HepG2 (cell line): ENCODE results near the gene NKD1. TPM values are rescaled to one million over a fixed set of nuclear protein-coding genes. Genes with fewer than 3 reads are reported as not detected.
A peak's percentile ranks its signal among the peaks of the same experiment; 100 is the strongest.

Experiments used
- EZH2 ChIP-seq: conservative IDR thresholded peaks from 2 replicates; pipeline ENCODE4 v1.6.1; 2012; ENCODE audit warnings: mild to moderate bottlenecking, low read depth, low read length, moderate library complexity
- FOXP1 ChIP-seq, 2 experiments: fragments of 450-650 bp in 1 of 2; IDR thresholded peaks; 2 replicates each; pipeline ENCODE4 v1.6.1; 2017 to 2018; ENCODE audit warnings: antibody characterized with exemption in 1 of 2
- NR1H2 ChIP-seq: sonication (generic); formaldehyde crosslinking; IDR thresholded peaks from 2 replicates; pipeline ENCODE4 v1.8.1; 2022; ENCODE audit warnings: low read depth, missing genetic modification reagents, borderline replicate concordance
- REL ChIP-seq: sonication (generic); formaldehyde crosslinking; conservative IDR thresholded peaks from 2 replicates; pipeline ENCODE4 v1.8.0; 2022; ENCODE audit warnings: mild to moderate bottlenecking, missing genetic modification reagents, moderate library complexity
- TAF1 ChIP-seq: sonication (generic); formaldehyde crosslinking; IDR thresholded peaks from 2 replicates; pipeline ENCODE4 v1.4.0; 2020; ENCODE audit warnings: missing genetic modification reagents
- ZBTB1 ChIP-seq: sonication (generic); formaldehyde crosslinking; IDR thresholded peaks from 2 replicates; pipeline ENCODE4 v1.4.0; 2020; ENCODE audit warnings: missing genetic modification reagents, borderline replicate concordance
- ZFX ChIP-seq: sonication (generic); formaldehyde crosslinking; IDR thresholded peaks from 2 replicates; pipeline ENCODE4 v1.4.0; 2020; ENCODE audit warnings: mild to moderate bottlenecking, low read depth, missing genetic modification reagents, moderate library complexity
- ZNF20 ChIP-seq: sonication (generic); formaldehyde crosslinking; IDR thresholded peaks from 2 replicates; pipeline ENCODE4 v1.4.0; 2020; ENCODE audit warnings: mild to moderate bottlenecking, moderate library complexity, missing genetic modification reagents
- ZNF772 ChIP-seq: sonication (generic); formaldehyde crosslinking; IDR thresholded peaks from 2 replicates; pipeline ENCODE4 v1.5.0; 2020; ENCODE audit warnings: mild to moderate bottlenecking, missing genetic modification reagents
- polyA plus RNA-seq, 8 experiments: library from polyadenylated mRNA; depleted of rRNA in 3 of 8; stranded (reverse) in 7 of 8; unstranded in 1 of 8; fragments of >200 nt; fragmentation: Illumina TruSeq in 4 of 8; extraction: Trizol in 4 of 8; gene quantifications; 2 replicates each; pipeline versions ENCODE4 v1.2.1 to v1.2.3, GENCODE V29; 2011 to 2016; ENCODE audit warnings: low read depth in 4 of 8, missing spikeins in 1 of 8, mixed read lengths in 1 of 8; ENCODE audit not compliant: insufficient read depth in 1 of 8
- total RNA-seq, 5 experiments: library from RNA; depleted of rRNA; stranded (reverse); fragments of >200 nt; fragmentation: Illumina TruSeq; extraction: Trizol; gene quantifications; 2 replicates each; pipeline ENCODE4 v1.2.3, GENCODE V29; 2016; ENCODE audit warnings: low read depth in 1 of 5
- TF ChIP-seq, protein P1 (sequence below): sonication (generic); formaldehyde crosslinking; IDR thresholded peaks from 2 replicates; pipeline ENCODE4 v1.5.0; 2020; ENCODE audit warnings: missing genetic modification reagents, mild to moderate bottlenecking, borderline replicate concordance
- TF ChIP-seq, protein P2 (sequence below): sonication (generic); formaldehyde crosslinking; IDR thresholded peaks from 2 replicates; pipeline ENCODE4 v1.5.1; 2020; ENCODE audit warnings: mild to moderate bottlenecking, missing genetic modification reagents, moderate library complexity
- TF ChIP-seq, protein P3 (sequence below): sonication (generic); formaldehyde crosslinking; IDR thresholded peaks from 2 replicates; pipeline ENCODE4 v1.5.0; 2020; ENCODE audit warnings: missing genetic modification reagents, mild to moderate bottlenecking, borderline replicate concordance
- TF ChIP-seq, protein P4 (sequence below): IDR thresholded peaks from 2 replicates; pipeline ENCODE4 v1.6.1; 2016; ENCODE audit warnings: missing genetic modification reagents, missing compliant biosample characterization
- TF ChIP-seq, protein P5 (sequence below): sonication (generic); formaldehyde crosslinking; IDR thresholded peaks from 2 replicates; pipeline ENCODE4 v1.8.0; 2022; ENCODE audit warnings: mild to moderate bottlenecking, missing genetic modification reagents, moderate library complexity
- TF ChIP-seq, protein P6 (sequence below): IDR thresholded peaks from 2 replicates; pipeline ENCODE4 v1.6.1; 2012; ENCODE audit warnings: inconsistent platforms
- TF ChIP-seq, protein P7 (sequence below): sonication (generic); formaldehyde crosslinking; IDR thresholded peaks from 2 replicates; pipeline ENCODE4 v1.5.0; 2020; ENCODE audit warnings: mild to moderate bottlenecking, missing genetic modification reagents, borderline replicate concordance

Gene NKD1
- total and polyA plus RNA-seq, 2 of the 13 experiments (the other 11 are each of a cell fraction or from before 2014, with no cell fraction given): 70.4 to 121 TPM

DNA sequence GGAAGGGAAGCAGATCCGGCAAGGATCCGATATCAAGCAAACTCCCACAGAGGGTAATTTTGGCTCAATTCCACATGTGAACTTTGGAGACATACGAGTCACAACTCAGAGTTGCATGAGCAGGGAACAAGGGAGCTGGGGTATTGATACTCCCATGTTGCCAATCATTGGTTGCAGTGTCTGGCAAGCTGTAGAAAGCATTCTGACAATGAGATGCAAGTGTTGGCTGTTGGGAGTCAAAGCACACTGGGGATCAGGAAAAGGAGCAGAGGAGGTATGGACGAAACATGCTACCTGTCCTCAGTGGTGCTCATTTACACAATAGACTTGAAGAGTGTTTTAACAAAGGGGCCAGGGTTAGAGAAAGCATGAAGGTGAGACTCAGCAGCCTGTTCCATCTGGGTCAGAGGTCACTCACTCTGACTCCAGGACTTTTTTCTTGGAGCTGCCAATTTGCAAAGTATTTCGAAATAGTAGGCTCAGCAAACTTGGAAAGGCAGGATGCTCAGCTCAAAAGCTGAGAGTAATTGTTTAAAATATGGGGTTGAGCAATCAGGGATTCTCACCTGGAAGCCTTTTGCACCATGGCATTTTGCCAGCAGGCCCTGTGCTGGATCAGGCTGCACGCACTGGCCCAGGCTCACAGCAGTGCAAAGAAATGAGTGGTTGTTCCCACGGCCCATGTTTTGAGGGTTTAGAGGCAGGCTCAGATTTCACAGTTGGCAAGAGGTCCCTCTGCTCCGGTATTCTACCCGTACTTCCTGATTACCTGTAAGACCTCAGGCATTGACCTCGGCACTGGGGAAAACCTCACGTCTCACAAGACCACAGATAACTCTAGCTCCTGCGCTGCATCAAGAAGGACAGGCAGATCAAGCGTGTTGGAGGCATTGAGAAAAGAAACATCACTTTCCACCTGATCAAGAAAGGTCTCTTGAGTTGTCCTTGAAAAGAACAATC is 17.6 kb upstream of the NKD1 start (continued):
- TF ChIP-seq, protein P1, sequence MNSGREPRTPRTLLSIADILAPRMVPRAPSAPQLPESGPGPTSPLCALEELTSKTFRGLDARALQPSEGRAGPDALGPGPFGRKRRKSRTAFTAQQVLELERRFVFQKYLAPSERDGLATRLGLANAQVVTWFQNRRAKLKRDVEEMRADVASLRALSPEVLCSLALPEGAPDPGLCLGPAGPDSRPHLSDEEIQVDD (CRISPR knock-in tag): no peak
- TF ChIP-seq ZBTB1 (no peak), TAF1 (CRISPR knock-in tag) (no peak), FOXP1 (IDR thresholded peaks at IDR 0.05) (no peak), FOXP1 (CRISPR knock-in tag; IDR thresholded peaks at IDR 0.05) (peak; percentile 64; the same call in 1 of the 2 replicates), ZNF20 (CRISPR knock-in tag) (no peak), REL (CRISPR knock-in tag) (no peak), ZFX (CRISPR knock-in tag) (peak; percentile 90), ZNF772 (peak; percentile 94), NR1H2 (CRISPR knock-in tag) (no peak), EZH2 (no peak)
- TF ChIP-seq, protein P2, sequence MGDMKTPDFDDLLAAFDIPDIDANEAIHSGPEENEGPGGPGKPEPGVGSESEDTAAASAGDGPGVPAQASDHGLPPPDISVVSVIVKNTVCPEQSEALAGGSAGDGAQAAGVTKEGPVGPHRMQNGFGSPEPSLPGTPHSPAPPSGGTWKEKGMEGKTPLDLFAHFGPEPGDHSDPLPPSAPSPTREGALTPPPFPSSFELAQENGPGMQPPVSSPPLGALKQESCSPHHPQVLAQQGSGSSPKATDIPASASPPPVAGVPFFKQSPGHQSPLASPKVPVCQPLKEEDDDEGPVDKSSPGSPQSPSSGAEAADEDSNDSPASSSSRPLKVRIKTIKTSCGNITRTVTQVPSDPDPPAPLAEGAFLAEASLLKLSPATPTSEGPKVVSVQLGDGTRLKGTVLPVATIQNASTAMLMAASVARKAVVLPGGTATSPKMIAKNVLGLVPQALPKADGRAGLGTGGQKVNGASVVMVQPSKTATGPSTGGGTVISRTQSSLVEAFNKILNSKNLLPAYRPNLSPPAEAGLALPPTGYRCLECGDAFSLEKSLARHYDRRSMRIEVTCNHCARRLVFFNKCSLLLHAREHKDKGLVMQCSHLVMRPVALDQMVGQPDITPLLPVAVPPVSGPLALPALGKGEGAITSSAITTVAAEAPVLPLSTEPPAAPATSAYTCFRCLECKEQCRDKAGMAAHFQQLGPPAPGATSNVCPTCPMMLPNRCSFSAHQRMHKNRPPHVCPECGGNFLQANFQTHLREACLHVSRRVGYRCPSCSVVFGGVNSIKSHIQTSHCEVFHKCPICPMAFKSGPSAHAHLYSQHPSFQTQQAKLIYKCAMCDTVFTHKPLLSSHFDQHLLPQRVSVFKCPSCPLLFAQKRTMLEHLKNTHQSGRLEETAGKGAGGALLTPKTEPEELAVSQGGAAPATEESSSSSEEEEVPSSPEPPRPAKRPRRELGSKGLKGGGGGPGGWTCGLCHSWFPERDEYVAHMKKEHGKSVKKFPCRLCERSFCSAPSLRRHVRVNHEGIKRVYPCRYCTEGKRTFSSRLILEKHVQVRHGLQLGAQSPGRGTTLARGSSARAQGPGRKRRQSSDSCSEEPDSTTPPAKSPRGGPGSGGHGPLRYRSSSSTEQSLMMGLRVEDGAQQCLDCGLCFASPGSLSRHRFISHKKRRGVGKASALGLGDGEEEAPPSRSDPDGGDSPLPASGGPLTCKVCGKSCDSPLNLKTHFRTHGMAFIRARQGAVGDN (CRISPR knock-in tag): peak; percentile 92
- TF ChIP-seq, protein P3, sequence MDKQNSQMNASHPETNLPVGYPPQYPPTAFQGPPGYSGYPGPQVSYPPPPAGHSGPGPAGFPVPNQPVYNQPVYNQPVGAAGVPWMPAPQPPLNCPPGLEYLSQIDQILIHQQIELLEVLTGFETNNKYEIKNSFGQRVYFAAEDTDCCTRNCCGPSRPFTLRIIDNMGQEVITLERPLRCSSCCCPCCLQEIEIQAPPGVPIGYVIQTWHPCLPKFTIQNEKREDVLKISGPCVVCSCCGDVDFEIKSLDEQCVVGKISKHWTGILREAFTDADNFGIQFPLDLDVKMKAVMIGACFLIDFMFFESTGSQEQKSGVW (CRISPR knock-in tag): no peak
- TF ChIP-seq, protein P4, sequence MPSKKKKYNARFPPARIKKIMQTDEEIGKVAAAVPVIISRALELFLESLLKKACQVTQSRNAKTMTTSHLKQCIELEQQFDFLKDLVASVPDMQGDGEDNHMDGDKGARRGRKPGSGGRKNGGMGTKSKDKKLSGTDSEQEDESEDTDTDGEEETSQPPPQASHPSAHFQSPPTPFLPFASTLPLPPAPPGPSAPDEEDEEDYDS (CRISPR knock-in tag): peak; percentile 58
- TF ChIP-seq, protein P5, sequence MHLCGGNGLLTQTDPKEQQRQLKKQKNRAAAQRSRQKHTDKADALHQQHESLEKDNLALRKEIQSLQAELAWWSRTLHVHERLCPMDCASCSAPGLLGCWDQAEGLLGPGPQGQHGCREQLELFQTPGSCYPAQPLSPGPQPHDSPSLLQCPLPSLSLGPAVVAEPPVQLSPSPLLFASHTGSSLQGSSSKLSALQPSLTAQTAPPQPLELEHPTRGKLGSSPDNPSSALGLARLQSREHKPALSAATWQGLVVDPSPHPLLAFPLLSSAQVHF: no peak
- TF ChIP-seq, protein P6, sequence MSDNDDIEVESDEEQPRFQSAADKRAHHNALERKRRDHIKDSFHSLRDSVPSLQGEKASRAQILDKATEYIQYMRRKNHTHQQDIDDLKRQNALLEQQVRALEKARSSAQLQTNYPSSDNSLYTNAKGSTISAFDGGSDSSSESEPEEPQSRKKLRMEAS: peak; percentile 83
- TF ChIP-seq, protein P7, sequence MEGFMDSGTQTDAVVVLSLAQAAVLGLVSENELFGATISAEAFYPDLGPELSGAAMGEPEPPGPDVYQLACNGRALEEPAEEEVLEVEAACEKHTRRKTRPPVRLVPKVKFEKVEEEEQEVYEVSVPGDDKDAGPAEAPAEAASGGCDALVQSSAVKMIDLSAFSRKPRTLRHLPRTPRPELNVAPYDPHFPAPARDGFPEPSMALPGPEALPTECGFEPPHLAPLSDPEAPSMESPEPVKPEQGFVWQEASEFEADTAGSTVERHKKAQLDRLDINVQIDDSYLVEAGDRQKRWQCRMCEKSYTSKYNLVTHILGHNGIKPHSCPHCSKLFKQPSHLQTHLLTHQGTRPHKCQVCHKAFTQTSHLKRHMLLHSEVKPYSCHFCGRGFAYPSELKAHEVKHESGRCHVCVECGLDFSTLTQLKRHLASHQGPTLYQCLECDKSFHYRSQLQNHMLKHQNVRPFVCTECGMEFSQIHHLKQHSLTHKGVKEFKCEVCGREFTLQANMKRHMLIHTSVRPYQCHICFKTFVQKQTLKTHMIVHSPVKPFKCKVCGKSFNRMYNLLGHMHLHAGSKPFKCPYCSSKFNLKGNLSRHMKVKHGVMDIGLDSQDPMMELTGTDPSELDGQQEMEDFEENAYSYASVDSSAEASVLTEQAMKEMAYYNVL (CRISPR knock-in tag): peak; percentile 98
